ENCODE measurements around the gene TPST1. TPM values are rescaled to one million over a fixed set of nuclear protein-coding genes. Genes with fewer than 3 reads are reported as not detected.

Gene TPST1
- total and polyA plus RNA-seq, 9 of the 15 experiments (the other 6 are each of a cell fraction or from before 2014, with no cell fraction given), result 0.15 to 2.2 (median 0.53) TPM

DNA sequence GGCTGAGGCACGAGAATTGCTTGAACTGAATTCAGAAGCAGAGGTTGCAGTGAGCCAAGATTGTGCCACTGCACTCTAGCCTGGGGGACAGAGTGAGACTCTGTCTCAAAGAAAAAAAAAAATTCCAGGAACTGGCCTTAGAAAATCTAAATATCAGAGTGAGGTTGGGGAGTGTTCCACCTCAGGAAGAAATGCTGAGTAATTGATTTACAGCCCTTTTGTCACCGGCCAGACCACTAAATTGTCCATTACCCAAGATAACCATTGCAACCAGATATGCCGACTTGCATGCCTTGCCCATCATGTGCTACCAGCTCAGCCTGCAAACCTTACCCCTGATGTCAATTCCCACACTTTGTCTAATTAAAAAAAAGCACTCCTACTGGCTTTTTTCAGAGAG is 48.1 kb upstream of the TPST1 start (continued):
- TF ChIP-seq TBL1XR1 (IDR thresholded peaks at IDR 0.05; ENCODE audit: low read length in 2 of 2) (peak in 1 of 2 experiments; percentile 37; a peak in 1 of 4 replicates), ZNF121 (CRISPR knock-in tag; conservative IDR thresholded peaks at IDR 0.05) (no peak), ETS2 (tag; IDR thresholded peaks at IDR 0.05; ENCODE audit: borderline replicate concordance, poor library complexity, severe bottlenecking) (no peak), NEUROD1 (IDR thresholded peaks at IDR 0.05; ENCODE audit: borderline replicate concordance, low read depth, low read length, partially characterized antibody) (no peak), HDAC8 (tag; IDR thresholded peaks at IDR 0.05) (no peak), RHOXF2B (CRISPR knock-in tag; conservative IDR thresholded peaks at IDR 0.05) (no peak), MAFK (IDR thresholded peaks at IDR 0.05; ENCODE audit: low read length) (peak; percentile 91), ZNF512 (tag; IDR thresholded peaks at IDR 0.05) (no peak), CHD2 (IDR thresholded peaks at IDR 0.05; ENCODE audit: low read depth, low read length) (no peak), TEAD2 (tag; IDR thresholded peaks at IDR 0.05) (no peak), ZNF165 (CRISPR knock-in tag; IDR thresholded peaks at IDR 0.05; ENCODE audit: borderline replicate concordance) (no peak), TEAD1 (CRISPR knock-in tag; IDR thresholded peaks at IDR 0.05) (peak in 1 of 2 experiments; percentile 84; a peak in 2 of 4 replicates), CREBBP (IDR thresholded peaks at IDR 0.05; ENCODE audit: low read depth, low read length) (no peak), JUND (IDR thresholded peaks at IDR 0.05; ENCODE audit: borderline replicate concordance, low read depth, low read length) (peak; percentile 28; the same call in 1 of the 2 replicates), JUND (tag; IDR thresholded peaks at IDR 0.05; ENCODE audit: borderline replicate concordance, low read depth, low read length) (no peak; the same call in 2 of the 3 replicates)
- TF ChIP-seq, protein P1, sequence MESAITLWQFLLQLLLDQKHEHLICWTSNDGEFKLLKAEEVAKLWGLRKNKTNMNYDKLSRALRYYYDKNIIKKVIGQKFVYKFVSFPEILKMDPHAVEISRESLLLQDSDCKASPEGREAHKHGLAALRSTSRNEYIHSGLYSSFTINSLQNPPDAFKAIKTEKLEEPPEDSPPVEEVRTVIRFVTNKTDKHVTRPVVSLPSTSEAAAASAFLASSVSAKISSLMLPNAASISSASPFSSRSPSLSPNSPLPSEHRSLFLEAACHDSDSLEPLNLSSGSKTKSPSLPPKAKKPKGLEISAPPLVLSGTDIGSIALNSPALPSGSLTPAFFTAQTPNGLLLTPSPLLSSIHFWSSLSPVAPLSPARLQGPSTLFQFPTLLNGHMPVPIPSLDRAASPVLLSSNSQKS (CRISPR knock-in tag; IDR thresholded peaks at IDR 0.05), result no peak
- TF ChIP-seq, protein P2, sequence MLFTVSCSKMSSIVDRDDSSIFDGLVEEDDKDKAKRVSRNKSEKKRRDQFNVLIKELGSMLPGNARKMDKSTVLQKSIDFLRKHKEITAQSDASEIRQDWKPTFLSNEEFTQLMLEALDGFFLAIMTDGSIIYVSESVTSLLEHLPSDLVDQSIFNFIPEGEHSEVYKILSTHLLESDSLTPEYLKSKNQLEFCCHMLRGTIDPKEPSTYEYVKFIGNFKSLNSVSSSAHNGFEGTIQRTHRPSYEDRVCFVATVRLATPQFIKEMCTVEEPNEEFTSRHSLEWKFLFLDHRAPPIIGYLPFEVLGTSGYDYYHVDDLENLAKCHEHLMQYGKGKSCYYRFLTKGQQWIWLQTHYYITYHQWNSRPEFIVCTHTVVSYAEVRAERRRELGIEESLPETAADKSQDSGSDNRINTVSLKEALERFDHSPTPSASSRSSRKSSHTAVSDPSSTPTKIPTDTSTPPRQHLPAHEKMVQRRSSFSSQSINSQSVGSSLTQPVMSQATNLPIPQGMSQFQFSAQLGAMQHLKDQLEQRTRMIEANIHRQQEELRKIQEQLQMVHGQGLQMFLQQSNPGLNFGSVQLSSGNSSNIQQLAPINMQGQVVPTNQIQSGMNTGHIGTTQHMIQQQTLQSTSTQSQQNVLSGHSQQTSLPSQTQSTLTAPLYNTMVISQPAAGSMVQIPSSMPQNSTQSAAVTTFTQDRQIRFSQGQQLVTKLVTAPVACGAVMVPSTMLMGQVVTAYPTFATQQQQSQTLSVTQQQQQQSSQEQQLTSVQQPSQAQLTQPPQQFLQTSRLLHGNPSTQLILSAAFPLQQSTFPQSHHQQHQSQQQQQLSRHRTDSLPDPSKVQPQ (CRISPR knock-in tag; IDR thresholded peaks at IDR 0.05; ENCODE audit: borderline replicate concordance), result no peak
- TF ChIP-seq, protein P3, sequence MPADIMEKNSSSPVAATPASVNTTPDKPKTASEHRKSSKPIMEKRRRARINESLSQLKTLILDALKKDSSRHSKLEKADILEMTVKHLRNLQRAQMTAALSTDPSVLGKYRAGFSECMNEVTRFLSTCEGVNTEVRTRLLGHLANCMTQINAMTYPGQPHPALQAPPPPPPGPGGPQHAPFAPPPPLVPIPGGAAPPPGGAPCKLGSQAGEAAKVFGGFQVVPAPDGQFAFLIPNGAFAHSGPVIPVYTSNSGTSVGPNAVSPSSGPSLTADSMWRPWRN (IDR thresholded peaks at IDR 0.05; ENCODE audit: low read depth), result 0 out of 2 replicates have a peak, but pooled peaks have one; percentile 42
- TF ChIP-seq, protein P4, sequence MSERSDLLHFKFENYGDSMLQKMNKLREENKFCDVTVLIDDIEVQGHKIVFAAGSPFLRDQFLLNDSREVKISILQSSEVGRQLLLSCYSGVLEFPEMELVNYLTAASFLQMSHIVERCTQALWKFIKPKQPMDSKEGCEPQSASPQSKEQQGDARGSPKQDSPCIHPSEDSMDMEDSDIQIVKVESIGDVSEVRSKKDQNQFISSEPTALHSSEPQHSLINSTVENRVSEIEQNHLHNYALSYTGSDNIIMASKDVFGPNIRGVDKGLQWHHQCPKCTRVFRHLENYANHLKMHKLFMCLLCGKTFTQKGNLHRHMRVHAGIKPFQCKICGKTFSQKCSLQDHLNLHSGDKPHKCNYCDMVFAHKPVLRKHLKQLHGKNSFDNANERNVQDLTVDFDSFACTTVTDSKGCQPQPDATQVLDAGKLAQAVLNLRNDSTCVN (CRISPR knock-in tag; IDR thresholded peaks at IDR 0.05), result no peak

All from K562 (cell line).